AG09319 (cell line): Measurements from ENCODE around the gene NCOA1.
"Not testable (repeated sequence)": the region's sequence is repeated elsewhere in the genome, so short reads cannot be mapped to it uniquely, and the experiment has no call there.

ENCODE experiments used
- DNase-seq: peaks from one replicate; pipeline ENCODE4 v3.0.0-alpha.2; 2010; ENCODE audit warnings: low read depth; ENCODE audit errors: extremely low read depth
- TF ChIP-seq, protein P1 (sequence below): IDR thresholded peaks from 2 replicates; pipeline ENCODE4 v1.5.1; 2011; ENCODE audit warnings: low read depth, mild to moderate bottlenecking, inconsistent platforms, low read length, moderate library complexity

Gene NCOA1

GRCh38 chr2:24466871-24467870 lies 23.9 kb upstream of the NCOA1 start:
- DNase-seq, result no peak
- TF ChIP-seq, protein P1, sequence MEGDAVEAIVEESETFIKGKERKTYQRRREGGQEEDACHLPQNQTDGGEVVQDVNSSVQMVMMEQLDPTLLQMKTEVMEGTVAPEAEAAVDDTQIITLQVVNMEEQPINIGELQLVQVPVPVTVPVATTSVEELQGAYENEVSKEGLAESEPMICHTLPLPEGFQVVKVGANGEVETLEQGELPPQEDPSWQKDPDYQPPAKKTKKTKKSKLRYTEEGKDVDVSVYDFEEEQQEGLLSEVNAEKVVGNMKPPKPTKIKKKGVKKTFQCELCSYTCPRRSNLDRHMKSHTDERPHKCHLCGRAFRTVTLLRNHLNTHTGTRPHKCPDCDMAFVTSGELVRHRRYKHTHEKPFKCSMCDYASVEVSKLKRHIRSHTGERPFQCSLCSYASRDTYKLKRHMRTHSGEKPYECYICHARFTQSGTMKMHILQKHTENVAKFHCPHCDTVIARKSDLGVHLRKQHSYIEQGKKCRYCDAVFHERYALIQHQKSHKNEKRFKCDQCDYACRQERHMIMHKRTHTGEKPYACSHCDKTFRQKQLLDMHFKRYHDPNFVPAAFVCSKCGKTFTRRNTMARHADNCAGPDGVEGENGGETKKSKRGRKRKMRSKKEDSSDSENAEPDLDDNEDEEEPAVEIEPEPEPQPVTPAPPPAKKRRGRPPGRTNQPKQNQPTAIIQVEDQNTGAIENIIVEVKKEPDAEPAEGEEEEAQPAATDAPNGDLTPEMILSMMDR, result no peak

- not testable (repeated sequence) for DNase-seq
Measured at GRCh38 chr2:24468453-24468852, 22.6 kb upstream of the NCOA1 start.

- no peak for DNase-seq
- TF ChIP-seq, protein P1, result no peak
Measured at GRCh38 chr2:24469148-24469650, 21.9 kb upstream of the NCOA1 start.

DNA sequence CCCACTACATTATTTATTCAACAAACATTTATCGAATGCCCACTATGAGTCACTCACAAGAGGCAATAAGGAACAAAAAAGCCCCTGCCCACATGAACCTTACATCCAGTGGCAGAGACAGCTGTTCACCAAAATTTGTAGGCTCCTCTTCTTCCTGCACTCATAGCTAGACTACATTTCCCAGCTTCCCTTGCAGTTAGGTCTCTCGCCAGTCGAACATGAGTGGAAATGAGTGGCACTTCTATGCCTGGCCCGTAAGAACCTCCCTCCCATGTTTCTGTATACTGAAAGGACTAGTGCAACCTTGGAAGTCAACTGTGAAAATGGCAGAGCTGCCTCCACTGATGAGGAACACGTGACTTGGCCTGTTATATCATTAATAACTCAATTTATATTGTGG lies 19.4 kb upstream of the NCOA1 start:
- DNase-seq, result no peak
- TF ChIP-seq, protein P1, result no peak

GRCh38 chr2:24472416-24472815 lies 18.6 kb upstream of the NCOA1 start:
- TF ChIP-seq, protein P1, result no peak
- DNase-seq, result no peak

- TF ChIP-seq, protein P1, result no peak
- DNase-seq, result no peak
Measured at GRCh38 chr2:24473626-24474025, 17.4 kb upstream of the NCOA1 start.

DNA sequence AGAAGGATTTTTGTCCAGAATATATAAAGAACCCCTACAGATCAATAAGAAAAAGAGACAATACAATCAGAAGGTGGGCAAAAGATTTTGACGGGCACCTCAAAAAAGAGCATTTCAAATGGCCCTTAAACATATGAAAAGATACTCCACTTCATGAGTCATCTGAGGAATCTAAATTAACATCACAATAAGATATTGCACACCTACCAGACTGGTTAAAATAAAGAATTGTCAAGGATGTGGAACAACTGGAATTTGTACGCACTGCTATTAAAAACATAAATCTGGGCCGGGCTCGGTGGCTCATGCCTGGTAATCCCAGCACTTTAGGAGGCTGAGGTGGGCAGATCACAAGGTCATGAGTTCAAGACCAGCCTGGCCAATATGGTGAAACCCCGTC lies 17.0 kb upstream of the NCOA1 start:
- DNase-seq, result no peak
- TF ChIP-seq, protein P1, result no peak
